Smooth muscle cell (in vitro differentiated cells): ENCODE data around the gene FOXA3. TPM values are rescaled to one million over a fixed set of nuclear protein-coding genes. Genes with fewer than 3 reads are reported as not detected.
"Not testable (repeated sequence)": the region's sequence is repeated elsewhere in the genome, so short reads cannot be mapped to it uniquely, and the experiment has no call there.

ENCODE experiments used
- DNase-seq: peaks from one replicate; lab custom pipeline; 2025; ENCODE audit not compliant: unreplicated experiment; lab: John Stamatoyannopoulos, UW
- H2AFZ ChIP-seq: fragments of 200-600 bp; sonication (generic); 2 replicates; pipeline ENCODE4 v1.6.0; 2016; ENCODE audit warnings: antibody characterized with exemption, low read depth, mild to moderate bottlenecking
- H3F3A ChIP-seq: fragments of 200-600 bp; sonication (generic); 2 replicates; pipeline ENCODE4 v1.6.0; 2017; ENCODE audit warnings: antibody characterized with exemption, low read depth
- H3K27ac ChIP-seq: fragments of 200-600 bp; sonication (generic); 2 replicates; pipeline ENCODE4 v1.5.1; 2016; ENCODE audit warnings: low read depth, mild to moderate bottlenecking
- H3K27me3 ChIP-seq: fragments of 200-600 bp; sonication (generic); 2 replicates; pipeline ENCODE4 v1.6.1; 2016; ENCODE audit warnings: low read depth, mild to moderate bottlenecking
- H3K36me3 ChIP-seq: fragments of 200-600 bp; sonication (generic); 2 replicates; pipeline ENCODE4 v1.5.1; 2016; ENCODE audit warnings: low read depth
- H3K4me1 ChIP-seq: fragments of 200-600 bp; sonication (generic); 2 replicates; pipeline ENCODE4 v1.5.1; 2016; ENCODE audit warnings: low read depth
- H3K4me2 ChIP-seq: fragments of 200-600 bp; sonication (generic); 2 replicates; pipeline ENCODE4 v1.6.0; 2016; ENCODE audit warnings: mild to moderate bottlenecking
- H3K4me3 ChIP-seq: fragments of 200-600 bp; sonication (generic); 2 replicates; pipeline ENCODE4 v1.5.1; 2016; ENCODE audit warnings: mild to moderate bottlenecking
- H3K79me2 ChIP-seq: fragments of 200-600 bp; sonication (generic); 2 replicates; pipeline ENCODE4 v1.6.0; 2016; ENCODE audit warnings: low read depth, mild to moderate bottlenecking
- H3K9ac ChIP-seq: fragments of 200-600 bp; sonication (generic); 2 replicates; pipeline ENCODE4 v1.6.0; 2016; ENCODE audit warnings: low read depth
- H3K9me3 ChIP-seq: fragments of 200-600 bp; sonication (generic); replicated peaks from 2 replicates; pipeline ENCODE4 v1.5.1; 2016; ENCODE audit warnings: low read depth
- H4K20me1 ChIP-seq: fragments of 200-600 bp; sonication (generic); 2 replicates; pipeline ENCODE4 v1.6.0; 2016; ENCODE audit warnings: low read depth
- CTCF ChIP-seq: fragments of 200-600 bp; sonication (generic); IDR thresholded peaks from 2 replicates; pipeline ENCODE4 v1.5.1; 2017; ENCODE audit warnings: borderline replicate concordance, mild to moderate bottlenecking, antibody characterized with exemption; ENCODE audit not compliant: insufficient read depth, poor library complexity, severe bottlenecking
- WGBS: methylation state at CpG from one replicate; pipeline ENCODE4 v1.1.7; 2016; ENCODE audit warnings: low lambda C conversion rate; 5-methylcytosine and 5-hydroxymethylcytosine counted together
- polyA plus RNA-seq: library from polyadenylated mRNA; unstranded; fragments of >200 nt; fragmentation: Nextera tagmentation; extraction: Ambion mirVana; gene quantifications from 2 replicates; pipeline ENCODE4 v1.2.1, GENCODE V29; 2016
- total RNA-seq: library from RNA; depleted of rRNA; stranded (reverse); fragments of >200 nt; gene quantifications from 2 replicates; pipeline ENCODE4 v1.2.3, GENCODE V29; 2014

Gene FOXA3
- total and polyA plus RNA-seq, 2 experiments from 2014 or later, result 0.50 to 0.76 TPM

- Histone ChIP-seq H2AFZ (no peak overlapping the region), H3K36me3 (no peaks in the 10 kb centered on the region), H3K9ac (no peak overlapping the region), H3K9me3 (no peaks in the 10 kb centered on the region), H3F3A (no peaks in the 10 kb centered on the region), H3K4me1 (peaks cover 5% of the 10 kb centered on the region), H3K27me3 (peaks cover 12% of the 10 kb centered on the region), H3K27ac (no peak overlapping the region), H3K79me2 (peaks cover 19% of the 10 kb centered on the region), H3K4me2 (no peak overlapping the region), H3K4me3 (peak overlapping the region; percentile 69), H4K20me1 (peaks cover 3% of the 10 kb centered on the region)
- 71% methylated on average over 9 of the region's 9 CpGs for WGBS
- TF ChIP-seq CTCF, result no peak
- DNase-seq, result no peak
Measured at GRCh38 chr19:45865269-45865948, 1.3 kb downstream of the FOXA3 start.

- Histone ChIP-seq H3K27me3 (peaks cover 12% of the 10 kb centered on the region), H3K79me2 (peaks cover 7% of the 10 kb centered on the region), H3K4me2 (no peak overlapping the region), H3F3A (no peaks in the 10 kb centered on the region), H3K27ac (no peak overlapping the region), H3K4me3 (peak overlapping the region; percentile 21), H3K4me1 (peaks cover 5% of the 10 kb centered on the region), H2AFZ (no peak overlapping the region), H3K36me3 (no peaks in the 10 kb centered on the region), H3K9ac (no peak overlapping the region), H4K20me1 (no peaks in the 10 kb centered on the region), H3K9me3 (no peaks in the 10 kb centered on the region)
- 83% methylated on average over 11 of the region's 11 CpGs for WGBS
- no peak for TF ChIP-seq CTCF
- no peak for DNase-seq
Measured at GRCh38 chr19:45866400-45867176, 2.5 kb downstream of the FOXA3 start.

- H3K4me2 ChIP-seq, H3K4me1 ChIP-seq, H3K4me3 ChIP-seq, H3K36me3 ChIP-seq, H2AFZ ChIP-seq, H3K9me3 ChIP-seq, H3K27ac ChIP-seq, DNase-seq, H3F3A ChIP-seq, H3K9ac ChIP-seq, H3K79me2 ChIP-seq, H4K20me1 ChIP-seq: not testable (repeated sequence)
- whole genome bisulfite sequencing, result 88% methylated on average over 4 of the region's 4 CpGs
- peaks cover 12% of the 10 kb centered on the region for H3K27me3 ChIP-seq
Measured at GRCh38 chr19:45867241-45867640, 3.1 kb downstream of the FOXA3 start.

- no peak overlapping the region for H3K9ac ChIP-seq
- WGBS, result 92% methylated on average over 5 of the region's 5 CpGs
- no peak overlapping the region for H3K4me2 ChIP-seq
- no peaks in the 10 kb centered on the region for H3K4me1 ChIP-seq
- no peaks in the 10 kb centered on the region for H3K79me2 ChIP-seq
- no peaks in the 10 kb centered on the region for H4K20me1 ChIP-seq
- no peaks in the 10 kb centered on the region for H3F3A ChIP-seq
- no peak for TF ChIP-seq CTCF
- DNase-seq, result no peak
- no peaks in the 10 kb centered on the region for H3K9me3 ChIP-seq
- H3K27me3 ChIP-seq, result no peaks in the 10 kb centered on the region
- no peak overlapping the region for H2AFZ ChIP-seq
- no peaks in the 10 kb centered on the region for H3K36me3 ChIP-seq
- H3K4me3 ChIP-seq, result no peak overlapping the region
- no peak overlapping the region for H3K27ac ChIP-seq
Measured at GRCh38 chr19:45870798-45871197, 6.7 kb downstream of the FOXA3 start.
